HG03520 (cell line): ENCODE data around the gene TSPY10.
"Not testable (repeated sequence)": the region's sequence is repeated elsewhere in the genome, so short reads cannot be mapped to it uniquely, and the experiment has no call there.

Experiments used
- ATAC-seq: cut with Tn5 transposase; IDR thresholded peaks from one replicate; pipeline ENCODE4 v1.9.1; 2021; ENCODE audit warnings: mild to moderate bottlenecking, moderate library complexity; ENCODE audit not compliant: unreplicated experiment

The TSPY10 gene

GRCh38 chrY:9527580-9527979 lies at the start of gene TSPY10:
TSPY10 (plus strand) TSS chrY:9527880; CDS start chrY:9527926, 46 bp downstream.
- not testable (repeated sequence) for ATAC-seq

GRCh38 chrY:9486967-9487366 lies 40.7 kb upstream of the TSPY10 start, which contains the start of gene TSPY9:
TSPY9 (plus strand) TSS chrY:9487267; CDS start chrY:9487313, 46 bp downstream.
- not testable (repeated sequence) for ATAC-seq

- ATAC-seq = not testable (repeated sequence)
Observed at GRCh38 chrY:9504396-9504795, 23.3 kb upstream of the TSPY10 start.

GRCh38 chrY:9516287-9516686 lies 11.4 kb upstream of the TSPY10 start:
- not testable (repeated sequence) for ATAC-seq
